ENCODE results near the gene BSN. TPM values are rescaled to one million over a fixed set of nuclear protein-coding genes. Genes with fewer than 3 reads are reported as not detected.
A peak's percentile ranks its signal among the peaks of the same experiment; 100 is the strongest.

BSN gene
- polyA plus RNA-seq, 1 donor (not counting 4 experiments of a cell fraction or from before 2014, with no cell fraction given) = under 0.01 TPM

GRCh38 chr3:49636883-49637609 lies 82.8 kb downstream of the BSN start:
- Histone ChIP-seq H3K36me3 (ENCODE audit: control insufficient read depth in 2 of 2, extremely low read depth in 1 of 2, insufficient read depth in 2 of 2, low read length in 2 of 2) (no peaks in the 10 kb centered on the region), H3K27me3 (ENCODE audit: control insufficient read depth, extremely low read depth, insufficient read depth, low read length) (no peaks in the 10 kb centered on the region), H3K9ac (ENCODE audit: control insufficient read depth, extremely low read depth, insufficient read depth, low read length) (no peak overlapping the region), H3K4me1 (ENCODE audit: control insufficient read depth, extremely low read depth, insufficient read depth, low read length) (peaks cover 29% of the 10 kb centered on the region), H2AFZ (ENCODE audit: control insufficient read depth, low read length) (no peak overlapping the region), H3K9me3 (ENCODE audit: control insufficient read depth, low read depth, low read length) (no peaks in the 10 kb centered on the region), H4K20me1 (ENCODE audit: control insufficient read depth, extremely low read depth, insufficient read depth, low read length) (no peaks in the 10 kb centered on the region), H3K4me2 (ENCODE audit: control insufficient read depth, extremely low read depth, insufficient read depth, low read depth, low read length) (peak overlapping the region; percentile 49), H3K79me2 (ENCODE audit: control insufficient read depth, insufficient read depth, low read length) (no peaks in the 10 kb centered on the region), H3K9me1 (ENCODE audit: control insufficient read depth, extremely low read depth, insufficient read depth, low read length) (peaks cover 3% of the 10 kb centered on the region), H3K27ac (ENCODE audit: control insufficient read depth, insufficient read depth, low read length) (peak overlapping the region; percentile 60), H3K4me3 (ENCODE audit: control insufficient read depth in 2 of 3, extremely low read depth in 1 of 3, insufficient read depth in 2 of 3, low read depth in 1 of 3, low read length in 3 of 3) (no peak overlapping the region)
- dilution Hi-C loops (cut with MboI; ENCODE audit: extremely low pct_ligation_motif_present, low sequenced_read_pairs) = no loop called here
- TF ChIP-seq CTCF (optimal IDR thresholded peaks at IDR 0.05 in 1 of 3, IDR thresholded peaks at IDR 0.05 in 1 of 3, conservative IDR thresholded peaks at IDR 0.05 in 1 of 3; ENCODE audit: extremely low read depth in 1 of 3, insufficient read depth in 2 of 3, low read length in 3 of 3) (no peak), EZH2 (IDR thresholded peaks at IDR 0.05; ENCODE audit: low read length) (no peak)
- FAIRE-seq = peak; percentile 91
- DNase-seq (ENCODE audit: low read depth, low spot score) = peak; percentile 41

DNA sequence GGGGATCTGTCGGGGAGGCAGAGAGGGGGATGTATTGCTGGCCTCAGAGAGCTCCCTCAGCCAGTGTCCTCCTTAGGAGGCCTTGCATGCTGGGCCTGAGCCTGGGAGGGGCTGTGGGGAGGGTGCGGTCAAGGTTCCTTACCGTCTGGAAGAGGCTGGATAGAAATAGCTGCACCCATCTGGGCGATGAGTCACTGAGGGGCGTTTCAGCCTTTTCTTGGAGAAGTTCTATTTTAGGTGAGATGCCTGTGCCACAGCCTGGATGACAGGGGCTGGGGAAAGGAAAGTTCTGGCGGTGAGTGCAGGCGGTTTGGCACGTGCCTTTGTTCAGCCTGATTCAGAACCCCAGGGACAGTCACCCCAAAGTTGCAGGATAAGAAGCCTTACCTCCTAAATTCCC lies 84.2 kb downstream of the BSN start:
- Histone ChIP-seq H3K79me2 (ENCODE audit: control insufficient read depth, insufficient read depth, low read length) (no peaks in the 10 kb centered on the region), H3K9me1 (ENCODE audit: control insufficient read depth, extremely low read depth, insufficient read depth, low read length) (peaks cover 3% of the 10 kb centered on the region), H2AFZ (ENCODE audit: control insufficient read depth, low read length) (no peak overlapping the region), H3K9ac (ENCODE audit: control insufficient read depth, extremely low read depth, insufficient read depth, low read length) (no peak overlapping the region), H3K27me3 (ENCODE audit: control insufficient read depth, extremely low read depth, insufficient read depth, low read length) (no peaks in the 10 kb centered on the region), H3K4me3 (ENCODE audit: control insufficient read depth in 2 of 3, extremely low read depth in 1 of 3, insufficient read depth in 2 of 3, low read depth in 1 of 3, low read length in 3 of 3) (no peak overlapping the region), H4K20me1 (ENCODE audit: control insufficient read depth, extremely low read depth, insufficient read depth, low read length) (no peaks in the 10 kb centered on the region), H3K9me3 (ENCODE audit: control insufficient read depth, low read depth, low read length) (no peaks in the 10 kb centered on the region), H3K4me2 (ENCODE audit: control insufficient read depth, extremely low read depth, insufficient read depth, low read depth, low read length) (peak overlapping the region; percentile 58), H3K4me1 (ENCODE audit: control insufficient read depth, extremely low read depth, insufficient read depth, low read length) (peaks cover 29% of the 10 kb centered on the region), H3K27ac (ENCODE audit: control insufficient read depth, insufficient read depth, low read length) (peak overlapping the region; percentile 39), H3K36me3 (ENCODE audit: control insufficient read depth in 2 of 2, extremely low read depth in 1 of 2, insufficient read depth in 2 of 2, low read length in 2 of 2) (no peaks in the 10 kb centered on the region)
- DNase-seq (ENCODE audit: low read depth, low spot score) = peak; percentile 63
- dilution Hi-C loops (cut with MboI; ENCODE audit: extremely low pct_ligation_motif_present, low sequenced_read_pairs) = no loop called here
- peak; percentile 96 for FAIRE-seq
- TF ChIP-seq EZH2 (IDR thresholded peaks at IDR 0.05; ENCODE audit: low read length) = no peak
- TF ChIP-seq CTCF (optimal IDR thresholded peaks at IDR 0.05 in 1 of 3, IDR thresholded peaks at IDR 0.05 in 1 of 3, conservative IDR thresholded peaks at IDR 0.05 in 1 of 3; ENCODE audit: extremely low read depth in 1 of 3, insufficient read depth in 2 of 3, low read length in 3 of 3) = no peak
